Endothelial cell of umbilical vein (primary cell): Measurements from ENCODE around the gene LIMCH1. TPM values are rescaled to one million over a fixed set of nuclear protein-coding genes. Genes with fewer than 3 reads are reported as not detected.

ENCODE experiments used
- BruUV-seq: library from RNA; stranded (reverse); fragments of 400-500 nt; replicated peaks from 2 replicates; lab custom pipeline; 2021; lab: Mats Ljungman, UMichigan
- CTCF ChIA-PET: fragments of 300-600, 350-600 bp; sonication (Branson Sonifier 250); formaldehyde crosslinking; loops from one replicate; lab custom pipeline; 2021; ENCODE audit warnings: antibody characterized with exemption, inconsistent platforms; lab: Charles Lee
- POLR2A ChIA-PET: fragments of 300-600, 350-600 bp; sonication (Branson Sonifier 250); formaldehyde crosslinking; loops from one replicate; lab custom pipeline; 2021; ENCODE audit warnings: antibody characterized with exemption, inconsistent platforms; lab: Charles Lee
- DNase-seq: peaks from one replicate; pipeline ENCODE4 v3.0.0-alpha.2; 2011; ENCODE audit warnings: low read depth, low spot score
- FAIRE-seq: peaks from 2 replicates; lab custom pipeline; 2011; peaks lifted over from hg19 to GRCh38; lab: Jason Lieb, UNC
- H2AFZ ChIP-seq: 2 replicates; pipeline ENCODE4 v1.6.0; 2012; ENCODE audit warnings: low read depth, low read length, control low read depth, inconsistent platforms
- H3K27ac ChIP-seq: 2 replicates; pipeline ENCODE4 v1.5.1; 2011; ENCODE audit warnings: low read depth, mild to moderate bottlenecking, control low read depth, low read length, moderate library complexity; ENCODE audit not compliant: insufficient read depth
- H3K27me3 ChIP-seq, 2 experiments: 2 replicates each; pipeline versions ENCODE4 v1.6.0 to v1.6.1; 2011; ENCODE audit warnings: low read length in 2 of 2, mixed read lengths in 1 of 2; ENCODE audit not compliant: control insufficient read depth in 2 of 2, insufficient read depth in 2 of 2
- H3K36me3 ChIP-seq, 2 experiments: 2 replicates in 1 of 2; 3 replicates in 1 of 2; pipeline ENCODE4 v1.5.1; 2011; ENCODE audit warnings: low read length in 2 of 2, mild to moderate bottlenecking in 1 of 2, moderate library complexity in 1 of 2; ENCODE audit not compliant: control insufficient read depth in 2 of 2, insufficient read depth in 2 of 2; ENCODE audit errors: extremely low read depth in 1 of 2
- H3K4me1 ChIP-seq: 3 replicates; pipeline ENCODE4 v1.5.1; 2011; ENCODE audit warnings: mild to moderate bottlenecking, low read length; ENCODE audit not compliant: control insufficient read depth, insufficient read depth; ENCODE audit errors: extremely low read depth
- H3K4me2 ChIP-seq: 2 replicates; pipeline ENCODE4 v1.6.1; 2011; ENCODE audit warnings: low read length, control low read depth, mixed read lengths; ENCODE audit not compliant: insufficient read depth
- H3K4me3 ChIP-seq, 3 experiments: fragments of 200-600 bp in 1 of 3; sonication (generic), shearing (Covaris generic) in 1 of 3; replicated peaks in 1 of 3; 2 replicates each; pipeline ENCODE4 v1.5.1; 2011 to 2016; ENCODE audit warnings: control low read depth in 3 of 3, low read length in 3 of 3, mild to moderate bottlenecking in 2 of 3, inconsistent platforms in 1 of 3, low read depth in 1 of 3, moderate library complexity in 1 of 3; ENCODE audit not compliant: insufficient read depth in 1 of 3
- H3K79me2 ChIP-seq: 2 replicates; pipeline ENCODE4 v1.6.0; 2012; ENCODE audit warnings: low read length, inconsistent platforms; ENCODE audit not compliant: control insufficient read depth, insufficient read depth
- H3K9ac ChIP-seq: replicated peaks from 2 replicates; pipeline ENCODE3; 2011; ENCODE audit warnings: low read length, control low read depth; ENCODE audit not compliant: insufficient read depth; ENCODE audit errors: extremely low read depth
- H3K9me1 ChIP-seq: replicated peaks from 3 replicates; pipeline ENCODE4 v1.6.0; 2011; ENCODE audit warnings: mild to moderate bottlenecking, low read length; ENCODE audit not compliant: control insufficient read depth, insufficient read depth; ENCODE audit errors: extremely low read depth
- H3K9me3 ChIP-seq: replicated peaks from 2 replicates; pipeline ENCODE4 v1.5.1; 2012; ENCODE audit warnings: low read length, inconsistent platforms; ENCODE audit not compliant: control insufficient read depth, insufficient read depth
- H4K20me1 ChIP-seq: replicated peaks from 2 replicates; pipeline ENCODE3; 2011; ENCODE audit warnings: mild to moderate bottlenecking, low read length; ENCODE audit not compliant: control insufficient read depth, insufficient read depth; ENCODE audit errors: extremely low read depth
- CTCF ChIP-seq, 2 donors: IDR thresholded peaks; 1 replicate in 1 of 2; 2 replicates in 1 of 2; pipeline ENCODE4 v1.5.1; 2011; ENCODE audit warnings: low read length in 2 of 2, mild to moderate bottlenecking in 2 of 2, moderate library complexity in 2 of 2, control low read depth in 1 of 2, inconsistent platforms in 1 of 2, low read depth in 1 of 2; ENCODE audit not compliant: insufficient read depth in 1 of 2; ENCODE audit errors: extremely low read depth in 1 of 2
- EZH2 ChIP-seq: IDR thresholded peaks from 2 replicates; pipeline ENCODE4 v1.6.1; 2012; ENCODE audit warnings: borderline replicate concordance, low read depth, mild to moderate bottlenecking, moderate library complexity, low read length, inconsistent platforms; ENCODE audit not compliant: severe bottlenecking
- FOS ChIP-seq: IDR thresholded peaks from 2 replicates; pipeline ENCODE4 v1.6.1; 2011; ENCODE audit warnings: mild to moderate bottlenecking, low read length, moderate library complexity, borderline replicate concordance; ENCODE audit not compliant: insufficient read depth
- GATA2 ChIP-seq: IDR thresholded peaks from 2 replicates; pipeline ENCODE4 v1.7.0; 2011; ENCODE audit warnings: low read depth, mild to moderate bottlenecking, moderate library complexity, mixed read lengths, low read length; ENCODE audit not compliant: insufficient read length, insufficient read depth
- MYC ChIP-seq: IDR thresholded peaks from one replicate; pipeline ENCODE4 v1.6.1; 2011; ENCODE audit warnings: mild to moderate bottlenecking, low read depth, low read length
- POLR2A ChIP-seq: IDR thresholded peaks from 2 replicates; pipeline ENCODE4 v1.6.1; 2012; ENCODE audit warnings: low read depth, mild to moderate bottlenecking, control low read depth, low read length
- POLR2AphosphoS5 ChIP-seq: IDR thresholded peaks from 2 replicates; pipeline ENCODE4 v1.6.1; 2012; ENCODE audit warnings: low read depth, mild to moderate bottlenecking, control low read depth, low read length, moderate library complexity; ENCODE audit not compliant: insufficient read depth
- dilution Hi-C: fragments of 300-500 bp; cut with MboI; formaldehyde crosslinking; loops from one replicate; pipeline ENCODE4 v1.15.0; 2019; ENCODE audit warnings: low sequenced_read_pairs; ENCODE audit not compliant: extremely low pct_ligation_motif_present
- intact Hi-C: fragments of 100-400 bp; cut with micrococcal nuclease; formaldehyde crosslinking; loops from one replicate; pipeline ENCODE4 v1.10.0; 2022
- polyA plus RNA-seq, 4 experiments: library from polyadenylated mRNA; depleted of rRNA in 3 of 4; stranded (reverse) in 3 of 4; unstranded in 1 of 4; fragments of >200 nt; gene quantifications; 2 replicates each; pipeline versions ENCODE4 v1.2.1 to v1.2.3, GENCODE V29; 2011 to 2012; ENCODE audit warnings: missing spikeins in 1 of 4
- total RNA-seq: library from RNA; stranded (reverse); gene quantifications from 2 replicates; pipeline ENCODE4 v1.2.3, GENCODE V29; 2021

LIMCH1 gene
- total and polyA plus RNA-seq, 2 donors (not counting 3 experiments of a cell fraction or from before 2014, with no cell fraction given): 14.3 to 32.8 TPM

GRCh38 chr4:41556526-41556925 lies 18.6 kb downstream of the LIMCH1 start:
- no peaks in the 10 kb centered on the region for H3K9me3 ChIP-seq
- H4K20me1 ChIP-seq: no peaks in the 10 kb centered on the region
- H3K9ac ChIP-seq: no peak overlapping the region
- dilution Hi-C loops: no loop called here
- intact Hi-C loops: no loop called here
- DNase-seq: peak; percentile 30
- no peak overlapping the region for H3K27ac ChIP-seq
- no peak overlapping the region for H2AFZ ChIP-seq
- peaks cover 35% of the 10 kb centered on the region in 2 experiments for H3K27me3 ChIP-seq
- ChIA-PET POLR2A (no interaction called here), CTCF (interaction anchor here (1.0 kb wide), 1 partner anchor 10 kb away, joined by 3 read pairs; no protein-coding TSS in a partner anchor)
- H3K36me3 ChIP-seq: no peaks in the 10 kb centered on the region
- no peaks in the 10 kb centered on the region for H3K79me2 ChIP-seq
- H3K4me2 ChIP-seq: no peak overlapping the region
- FAIRE-seq: no peak
- H3K4me3 ChIP-seq: no peak overlapping the region
- no peaks in the 10 kb centered on the region for H3K4me1 ChIP-seq
- no TSS peak for BruUV-seq
- H3K9me1 ChIP-seq: no peaks in the 10 kb centered on the region
- TF ChIP-seq CTCF (IDR thresholded peaks at IDR 0.05; ENCODE audit: extremely low read depth in 1 of 2, insufficient read depth in 1 of 2, low read depth in 1 of 2, low read length in 2 of 2) (no peak), POLR2A (no peak), EZH2 (no peak), GATA2 (no peak), FOS (no peak), MYC (no peak), POLR2AphosphoS5 (no peak)
